ENCODE measurements around the gene TMEM69. TPM values are rescaled to one million over a fixed set of nuclear protein-coding genes. Genes with fewer than 3 reads are reported as not detected.
"Not testable (repeated sequence)": the region's sequence is repeated elsewhere in the genome, so short reads cannot be mapped to it uniquely, and the experiment has no call there.

TMEM69 gene
- total RNA-seq, 4 donors from 2014 or later, result 21.8 to 32.9 (median 22.8) TPM

GRCh38 chr1:45730075-45730779 lies 42.2 kb downstream of the TMEM69 start:
- H3K4me3 ChIP-seq (ENCODE audit: low read depth, poor library complexity, severe bottlenecking), result no peak overlapping the region
- no peak for DNase-seq (ENCODE audit: low spot score in 2 of 2)
- intact Hi-C loops (cut with DNase I; ENCODE audit: low total_unique reads), result no loop called here
- TF ChIP-seq CTCF (IDR thresholded peaks at IDR 0.05) (no peak), POLR2A (IDR thresholded peaks at IDR 0.05) (no peak)
- 56 to 66% methylated on average over 3 of the region's 3 CpGs for WGBS, 2 donors

- DNase-seq (ENCODE audit: low spot score in 2 of 2), result no peak
- intact Hi-C loops (cut with DNase I; ENCODE audit: low total_unique reads), result no loop called here
- 91 to 95% methylated on average over 1 of the region's 1 CpG for WGBS, 2 donors
- H3K4me3 ChIP-seq (ENCODE audit: low read depth, poor library complexity, severe bottlenecking), result no peak overlapping the region
- TF ChIP-seq POLR2A (IDR thresholded peaks at IDR 0.05) (no peak), CTCF (IDR thresholded peaks at IDR 0.05) (no peak)
These were observed 42.9 kb downstream of the TMEM69 start for GRCh38 chr1:45730780-45731319.

- whole genome bisulfite sequencing, 2 donors, result 94 to 97% methylated on average over 4 of the region's 4 CpGs
These were observed 51.2 kb downstream of the TMEM69 start for GRCh38 chr1:45739137-45739536.

GRCh38 chr1:45739641-45740156 lies 51.7 kb downstream of the TMEM69 start:
- H3K4me3 ChIP-seq (ENCODE audit: low read depth, poor library complexity, severe bottlenecking); intact Hi-C loops (cut with DNase I; ENCODE audit: low total_unique reads); DNase-seq (ENCODE audit: low spot score in 2 of 2): not testable (repeated sequence)
- WGBS, 2 donors, result 67 to 76% methylated on average over 5 of the region's 5 CpGs

More at GRCh38 chr1:45739137-45739536, 51.2 kb downstream of the TMEM69 start:
- no peak for DNase-seq (ENCODE audit: low spot score in 2 of 2)
- intact Hi-C loops (cut with DNase I; ENCODE audit: low total_unique reads), result no loop called here
- TF ChIP-seq CTCF (IDR thresholded peaks at IDR 0.05) (no peak), POLR2A (IDR thresholded peaks at IDR 0.05) (no peak)
- no peak overlapping the region for H3K4me3 ChIP-seq (ENCODE audit: low read depth, poor library complexity, severe bottlenecking)

Other genes starting within 250 kb of the TMEM69 start
- 10 to 100 TPM; 16.9 to 23.8 (median 20.0) TPM for gene TESK2, start 197.0 kb upstream of the TMEM69 start, total RNA-seq
- gene CCDC163, start 188.1 kb upstream of the TMEM69 start, total RNA-seq, result 1 to 10 TPM in 3 of 4 donors, under 1 TPM in 1; 0.46 to 1.7 (median 1.3) TPM
- 1 to 10 TPM; 1.3 to 3.8 (median 3.0) TPM for gene MMACHC, start 187.9 kb upstream of the TMEM69 start, total RNA-seq
- 100 to 1,000 TPM; 216 to 325 (median 281) TPM for gene PRDX1, start 166.3 kb upstream of the TMEM69 start, total RNA-seq
- gene AKR1A1, start 137.4 kb upstream of the TMEM69 start, total RNA-seq, result 10 to 100 TPM; 42.1 to 79.2 (median 57.8) TPM
- gene NASP, start 104.1 kb upstream of the TMEM69 start, total RNA-seq, result 10 to 100 TPM; 35.4 to 64.4 (median 52.3) TPM
- gene CCDC17, start 64.1 kb upstream of the TMEM69 start, total RNA-seq, result 1 to 10 TPM; 1.4 to 2.1 (median 1.7) TPM
- gene GPBP1L1, start 1.6 kb upstream of the TMEM69 start, total RNA-seq, result 100 to 1,000 TPM; 109 to 121 (median 111) TPM
- 10 to 100 TPM in 2 of 4 donors, 1 to 10 TPM in 2; 6.1 to 11.7 (median 9.9) TPM for gene IPP, start 62.5 kb downstream of the TMEM69 start, total RNA-seq
- 10 to 100 TPM in 3 of 4 donors, 1 to 10 TPM in 1; 6.6 to 22.6 (median 13.9) TPM for gene MAST2, start 115.4 kb downstream of the TMEM69 start, total RNA-seq